Left lobe of liver (tissue), 2 donors: ENCODE results near the gene ZNF598. TPM values are rescaled to one million over a fixed set of nuclear protein-coding genes. Genes with fewer than 3 reads are reported as not detected.

Experiments used
- ATAC-seq: fragments of 200-7000 bp; cut with Tn5 transposase; one replicate; pipeline ENCODE4 v1.9.1; 2020; ENCODE audit warnings: mild to moderate bottlenecking, moderate library complexity
- DNase-seq: peaks from one replicate; pipeline ENCODE4 v3.0.0-alpha.2; 2020; ENCODE audit warnings: low spot score
- total RNA-seq: library from RNA; stranded (reverse); gene quantifications from one replicate; pipeline ENCODE4 v1.2.1, GENCODE V29; 2021
- donor health status: DM: no; HTN: no; CAD: no; lungs with moderate emphysema.
- donor health status: DM: no; HTN: yes; CAD: no.

The ZNF598 gene
- total RNA-seq, 1 donor from 2014 or later: 29.9 TPM

GRCh38 chr16:2040787-2041522, 31.3 kb upstream of the ZNF598 start:
- peak; percentile 88 for DNase-seq
- ATAC-seq: peak; percentile 41

GRCh38 chr16:2040041-2040786, 30.6 kb upstream of the ZNF598 start:
- ATAC-seq (peak; percentile 34), DNase-seq (peak; percentile 95)

- DNase-seq: peak; percentile 97
- ATAC-seq: peak; percentile 38
Observed at GRCh38 chr16:2039274-2040031, 29.8 kb upstream of the ZNF598 start.

- ATAC-seq: peak; percentile 8
- peak; percentile 87 for DNase-seq
Observed at GRCh38 chr16:2038382-2039231, 29.0 kb upstream of the ZNF598 start.

GRCh38 chr16:2037647-2038381, 28.2 kb upstream of the ZNF598 start:
- ATAC-seq (no peak), DNase-seq (no peak)

- ATAC-seq (no peak), DNase-seq (no peak)
Observed at GRCh38 chr16:2037115-2037514, 27.5 kb upstream of the ZNF598 start.

GRCh38 chr16:2036200-2036966, 26.8 kb upstream of the ZNF598 start:
- ATAC-seq (no peak), DNase-seq (peak; percentile 71)

- DNase-seq (peak; percentile 91), ATAC-seq (peak; percentile 27)
Observed at GRCh38 chr16:2035431-2036199, 26.0 kb upstream of the ZNF598 start.

GRCh38 chr16:2034696-2035430, 25.2 kb upstream of the ZNF598 start:
- no peak for ATAC-seq
- DNase-seq: peak; percentile 79

GRCh38 chr16:2033909-2034695, 24.5 kb upstream of the ZNF598 start:
- ATAC-seq (peak; percentile 2), DNase-seq (peak; percentile 81)

GRCh38 chr16:2033057-2033908, 23.7 kb upstream of the ZNF598 start:
- DNase-seq (no peak), ATAC-seq (peak; percentile 18)

- ATAC-seq: no peak
- DNase-seq: no peak
Observed at GRCh38 chr16:2032285-2033056, 22.9 kb upstream of the ZNF598 start.

- DNase-seq: no peak
Observed at GRCh38 chr16:2031081-2031577, 21.5 kb upstream of the ZNF598 start.

GRCh38 chr16:2030036-2030435, 20.4 kb upstream of the ZNF598 start:
- DNase-seq: no peak
- ATAC-seq: no peak

More at GRCh38 chr16:2031081-2031577, 21.5 kb upstream of the ZNF598 start:
- ATAC-seq: no peak

- DNase-seq: peak; percentile 83
Observed at GRCh38 chr16:2029350-2029749, 19.7 kb upstream of the ZNF598 start.

More at GRCh38 chr16:2029350-2029749, 19.7 kb upstream of the ZNF598 start:
- ATAC-seq: peak; percentile 37
